Amniotic stem cell (primary cell): ENCODE results near the gene TRPM2.
"Not testable (repeated sequence)": the region's sequence is repeated elsewhere in the genome, so short reads cannot be mapped to it uniquely, and the experiment has no call there.

ENCODE experiments used
- DNase-seq: peaks from one replicate; lab custom pipeline; 2025; lab: John Stamatoyannopoulos, UW

The TRPM2 gene

GRCh38 chr21:44375281-44375651 is 21.8 kb downstream of the TRPM2 start:
- DNase-seq = no peak

GRCh38 chr21:44375761-44376241 is 22.4 kb downstream of the TRPM2 start:
- no peak for DNase-seq

GRCh38 chr21:44376606-44377005 is 23.2 kb downstream of the TRPM2 start:
- DNase-seq = no peak

GRCh38 chr21:44377201-44377921 is 23.9 kb downstream of the TRPM2 start:
- DNase-seq = no peak

- DNase-seq = no peak
Observed at GRCh38 chr21:44377922-44378645, 24.7 kb downstream of the TRPM2 start.

- DNase-seq = no peak
Observed at GRCh38 chr21:44378646-44379514, 25.5 kb downstream of the TRPM2 start.

- DNase-seq = no peak
Observed at GRCh38 chr21:44379515-44379848, 26.1 kb downstream of the TRPM2 start.

- no peak for DNase-seq
Observed at GRCh38 chr21:44379991-44380865, 26.8 kb downstream of the TRPM2 start.

- no peak for DNase-seq
Observed at GRCh38 chr21:44380876-44381275, 27.5 kb downstream of the TRPM2 start.

GRCh38 chr21:44381874-44382273 is 28.5 kb downstream of the TRPM2 start:
- DNase-seq = no peak

GRCh38 chr21:44382536-44382935 is 29.1 kb downstream of the TRPM2 start:
- DNase-seq = no peak

GRCh38 chr21:44383216-44383615 is 29.8 kb downstream of the TRPM2 start:
- DNase-seq = no peak

- no peak for DNase-seq
Observed at GRCh38 chr21:44384968-44385367, 31.5 kb downstream of the TRPM2 start.

- no peak for DNase-seq
Observed at GRCh38 chr21:44389335-44389734, 35.9 kb downstream of the TRPM2 start.

- DNase-seq = no peak
Observed at GRCh38 chr21:44390886-44391285, 37.5 kb downstream of the TRPM2 start.

- DNase-seq = no peak
Observed at GRCh38 chr21:44391345-44392091, 38.1 kb downstream of the TRPM2 start.

- no peak for DNase-seq
Observed at GRCh38 chr21:44392185-44392584, 38.8 kb downstream of the TRPM2 start.

GRCh38 chr21:44392916-44393315 is 39.5 kb downstream of the TRPM2 start:
- DNase-seq = no peak

GRCh38 chr21:44394733-44395132 is 41.3 kb downstream of the TRPM2 start:
- no peak for DNase-seq

- DNase-seq = no peak
Observed at GRCh38 chr21:44395260-44395659, 41.8 kb downstream of the TRPM2 start.

- not testable (repeated sequence) for DNase-seq
Observed at GRCh38 chr21:44396803-44397202, 43.4 kb downstream of the TRPM2 start.
